Keratinocyte (primary cell): ENCODE measurements around the gene ANKRD28. TPM values are rescaled to one million over a fixed set of nuclear protein-coding genes. Genes with fewer than 3 reads are reported as not detected.

Source experiments
- DNase-seq: peaks from one replicate; pipeline ENCODE4 v3.0.0-alpha.2; 2011; ENCODE audit warnings: low read depth, missing footprints, low spot score
- FAIRE-seq: peaks from 2 replicates; lab custom pipeline; 2011; peaks lifted over from hg19 to GRCh38; lab: Jason Lieb, UNC
- H2AFZ ChIP-seq: 2 replicates; pipeline ENCODE4 v1.6.0; 2012; ENCODE audit warnings: low read length, control low read depth, inconsistent platforms; ENCODE audit not compliant: control insufficient read depth
- H3K27ac ChIP-seq: 2 replicates; pipeline ENCODE4 v1.5.1; 2011; ENCODE audit warnings: low read length; ENCODE audit not compliant: control insufficient read depth, insufficient read depth
- H3K27me3 ChIP-seq: 3 replicates; pipeline ENCODE4 v1.6.0; 2011; ENCODE audit warnings: low read length; ENCODE audit not compliant: control insufficient read depth, insufficient read depth; ENCODE audit errors: extremely low read depth
- H3K36me3 ChIP-seq, 2 experiments: 2 replicates in 1 of 2; 3 replicates in 1 of 2; pipeline ENCODE4 v1.5.1; 2011; ENCODE audit warnings: low read length in 2 of 2, mild to moderate bottlenecking in 1 of 2; ENCODE audit not compliant: control insufficient read depth in 2 of 2, insufficient read depth in 2 of 2; ENCODE audit errors: extremely low read depth in 1 of 2
- H3K4me1 ChIP-seq: 3 replicates; pipeline ENCODE4 v1.5.1; 2011; ENCODE audit warnings: low read length; ENCODE audit not compliant: control insufficient read depth, insufficient read depth; ENCODE audit errors: extremely low read depth
- H3K4me2 ChIP-seq: 3 replicates; pipeline ENCODE4 v1.6.0; 2011; ENCODE audit warnings: low read depth, low read length; ENCODE audit not compliant: control insufficient read depth, insufficient read depth; ENCODE audit errors: extremely low read depth
- H3K4me3 ChIP-seq, 3 experiments: fragments of 200-600 bp in 1 of 3; sonication (generic) in 1 of 3; 2 replicates in 2 of 3; 3 replicates in 1 of 3; pipeline ENCODE4 v1.5.1; 2011 to 2016; ENCODE audit warnings: low read length in 3 of 3, mild to moderate bottlenecking in 3 of 3, control low read depth in 2 of 3, inconsistent platforms in 1 of 3, low read depth in 1 of 3, mixed read lengths in 1 of 3, mixed run types in 1 of 3, moderate library complexity in 1 of 3; ENCODE audit not compliant: control insufficient read depth in 2 of 3, insufficient read depth in 2 of 3; ENCODE audit errors: extremely low read depth in 1 of 3
- H3K79me2 ChIP-seq: 2 replicates; pipeline ENCODE4 v1.6.0; 2012; ENCODE audit warnings: low read length; ENCODE audit not compliant: control insufficient read depth, insufficient read depth
- H3K9ac ChIP-seq: 3 replicates; pipeline ENCODE4 v1.6.0; 2011; ENCODE audit warnings: low read length; ENCODE audit not compliant: control insufficient read depth, insufficient read depth; ENCODE audit errors: extremely low read depth
- H3K9me1 ChIP-seq: 3 replicates; pipeline ENCODE4 v1.6.0; 2011; ENCODE audit warnings: low read length; ENCODE audit not compliant: control insufficient read depth, insufficient read depth; ENCODE audit errors: extremely low read depth
- H3K9me3 ChIP-seq: 2 replicates; pipeline ENCODE4 v1.5.1; 2012; ENCODE audit warnings: low read depth, low read length; ENCODE audit not compliant: control insufficient read depth
- H4K20me1 ChIP-seq: 3 replicates; pipeline ENCODE4 v1.6.0; 2011; ENCODE audit warnings: low read length; ENCODE audit not compliant: control insufficient read depth, insufficient read depth; ENCODE audit errors: extremely low read depth
- CTCF ChIP-seq, 3 experiments: IDR thresholded peaks in 1 of 3; conservative IDR thresholded peaks in 1 of 3; optimal IDR thresholded peaks in 1 of 3; 2 replicates in 2 of 3; 3 replicates in 1 of 3; pipeline versions ENCODE3 to v1.5.1; 2011; ENCODE audit warnings: low read length in 3 of 3, mild to moderate bottlenecking in 3 of 3, moderate library complexity in 2 of 3, control low read depth in 1 of 3, inconsistent platforms in 1 of 3; ENCODE audit not compliant: insufficient read depth in 2 of 3; ENCODE audit errors: extremely low read depth in 1 of 3
- EZH2 ChIP-seq: IDR thresholded peaks from one replicate; pipeline ENCODE4 v1.6.1; 2012; ENCODE audit warnings: inconsistent platforms, mild to moderate bottlenecking, low read length, moderate library complexity
- dilution Hi-C: fragments of 300-500 bp; cut with MboI; formaldehyde crosslinking; loops from one replicate; pipeline ENCODE4 v1.7.0; 2020; ENCODE audit warnings: low sequenced_read_pairs; ENCODE audit not compliant: extremely low pct_ligation_motif_present
- polyA plus RNA-seq, 5 experiments: library from polyadenylated mRNA; depleted of rRNA in 3 of 5; stranded (reverse) in 3 of 5; stranded (forward) in 1 of 5; unstranded in 1 of 5; fragments of >200 nt; gene quantifications; 1 replicate in 1 of 5; 2 replicates in 3 of 5; 3 replicates in 1 of 5; pipeline versions ENCODE4 v1.2.1 to v1.2.3, GENCODE V29; 2011 to 2012; ENCODE audit warnings: missing spikeins in 2 of 5, low read depth in 1 of 5, low replicate concordance in 1 of 5

ANKRD28 gene
- polyA plus RNA-seq, 1 donor (not counting 4 experiments of a cell fraction or from before 2014, with no cell fraction given) = 32.7 TPM

DNA sequence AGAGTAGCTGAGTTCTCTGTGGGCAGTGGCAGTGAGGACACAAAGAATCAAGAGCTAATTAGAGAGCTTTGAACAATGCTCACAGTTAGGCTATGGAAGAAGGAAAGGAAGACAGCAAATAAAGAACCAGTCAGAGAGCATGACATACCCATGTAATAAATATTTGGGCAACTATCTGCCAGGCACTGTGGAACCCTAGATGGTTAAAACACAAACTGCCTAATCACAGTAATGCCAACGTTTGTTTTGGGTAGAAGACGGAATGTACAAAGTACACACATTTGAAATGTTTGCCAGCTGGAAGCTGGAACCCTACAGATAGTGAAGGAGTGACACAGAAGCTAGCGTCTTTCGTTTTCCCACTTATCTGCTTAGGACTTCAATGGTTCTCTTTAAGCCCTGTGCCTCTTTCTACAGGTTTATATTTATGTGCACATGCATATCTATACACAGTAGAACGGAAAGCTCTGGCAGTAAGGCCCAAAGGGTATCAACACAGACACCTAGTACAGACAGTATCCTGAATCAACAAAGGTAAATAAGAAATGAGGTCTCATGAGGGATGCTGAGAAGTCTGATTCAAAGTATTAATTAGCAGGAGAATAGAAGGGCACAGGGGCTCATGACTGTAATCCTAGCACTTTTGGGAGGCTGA, 44.6 kb downstream of the ANKRD28 start:
- no peaks in the 10 kb centered on the region for H4K20me1 ChIP-seq
- H3K9ac ChIP-seq = no peak overlapping the region
- peaks cover 0 to 3% of the 10 kb centered on the region in 2 experiments for H3K36me3 ChIP-seq
- H2AFZ ChIP-seq = no peak overlapping the region
- DNase-seq (no peak), FAIRE-seq (peak; percentile 74)
- TF ChIP-seq CTCF (optimal IDR thresholded peaks at IDR 0.05 in 1 of 3, IDR thresholded peaks at IDR 0.05 in 1 of 3, conservative IDR thresholded peaks at IDR 0.05 in 1 of 3; ENCODE audit: extremely low read depth in 1 of 3, insufficient read depth in 2 of 3, low read length in 3 of 3) = no peak
- TF ChIP-seq EZH2 = no peak
- peaks cover 5% of the 10 kb centered on the region for H3K79me2 ChIP-seq
- no peak overlapping the region for H3K4me2 ChIP-seq
- dilution Hi-C loops = no loop called here
- H3K4me1 ChIP-seq = peaks cover 11% of the 10 kb centered on the region
- H3K9me3 ChIP-seq = no peaks in the 10 kb centered on the region
- H3K27ac ChIP-seq = peak overlapping the region; percentile 82
- no peaks in the 10 kb centered on the region for H3K9me1 ChIP-seq
- H3K27me3 ChIP-seq = no peaks in the 10 kb centered on the region
- H3K4me3 ChIP-seq = no peak overlapping the region

- FAIRE-seq = no peak
- no peaks in the 10 kb centered on the region for H3K9me1 ChIP-seq
- no peak overlapping the region for H2AFZ ChIP-seq
- TF ChIP-seq EZH2 = no peak
- no peak for TF ChIP-seq CTCF (optimal IDR thresholded peaks at IDR 0.05 in 1 of 3, IDR thresholded peaks at IDR 0.05 in 1 of 3, conservative IDR thresholded peaks at IDR 0.05 in 1 of 3; ENCODE audit: extremely low read depth in 1 of 3, insufficient read depth in 2 of 3, low read length in 3 of 3)
- H3K36me3 ChIP-seq = peaks cover 0 to 3% of the 10 kb centered on the region in 2 experiments
- H3K79me2 ChIP-seq = peaks cover 5% of the 10 kb centered on the region
- no peak overlapping the region for H3K4me2 ChIP-seq
- H3K9ac ChIP-seq = no peak overlapping the region
- H3K4me3 ChIP-seq = no peak overlapping the region
- peaks cover 11% of the 10 kb centered on the region for H3K4me1 ChIP-seq
- no peak for DNase-seq
- no peak overlapping the region for H3K27ac ChIP-seq
- no peaks in the 10 kb centered on the region for H3K9me3 ChIP-seq
- dilution Hi-C loops = no loop called here
- no peaks in the 10 kb centered on the region for H3K27me3 ChIP-seq
- no peaks in the 10 kb centered on the region for H4K20me1 ChIP-seq
Measured at GRCh38 chr3:15750879-15751278, 46.9 kb downstream of the ANKRD28 start.
